OCI-LY1 (cell line): ENCODE data around the gene USP48.

Experiments used
- EZH2 ChIP-seq: fragments of 200-600 bp; sonication (generic), shearing (Covaris generic); IDR thresholded peaks from 2 replicates; pipeline ENCODE4 v1.8.0; 2017; ENCODE audit warnings: borderline replicate concordance, mixed run types, mild to moderate bottlenecking, antibody characterized with exemption, low read length, moderate library complexity, mixed read lengths
- TF ChIP-seq, protein P1 (sequence below): fragments of 200-600 bp; sonication (generic), shearing (Covaris generic); IDR thresholded peaks from 2 replicates; pipeline ENCODE4 v1.5.1; 2017; ENCODE audit warnings: mild to moderate bottlenecking, antibody characterized with exemption, low read length, moderate library complexity, mixed read lengths

DNA sequence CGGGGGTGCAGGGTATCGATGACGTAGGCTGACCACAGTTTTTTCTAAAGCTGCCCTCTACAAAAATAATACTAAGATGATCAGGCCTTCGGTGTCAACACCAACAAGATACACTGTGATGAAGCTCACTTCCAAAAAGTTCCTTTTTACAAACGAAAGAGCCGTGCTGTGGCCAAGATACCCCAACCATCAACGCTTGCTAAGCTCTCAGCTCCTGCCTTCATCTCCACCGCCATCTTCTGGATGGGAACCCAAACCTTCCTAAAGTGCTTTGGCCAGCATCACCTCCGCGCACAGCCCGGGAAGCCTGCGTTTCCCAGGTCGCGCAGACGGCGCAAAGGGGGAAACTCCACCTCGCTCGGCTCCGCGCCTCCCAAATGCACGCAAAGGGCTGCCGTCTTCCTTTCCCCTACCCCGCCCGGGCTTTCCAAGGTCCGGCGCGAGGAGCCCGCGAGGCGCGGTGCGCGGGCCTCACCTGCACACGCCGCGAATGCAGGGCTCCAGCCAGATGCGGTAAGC is 541 bp downstream of the USP48 start:
- TF ChIP-seq, protein P1, sequence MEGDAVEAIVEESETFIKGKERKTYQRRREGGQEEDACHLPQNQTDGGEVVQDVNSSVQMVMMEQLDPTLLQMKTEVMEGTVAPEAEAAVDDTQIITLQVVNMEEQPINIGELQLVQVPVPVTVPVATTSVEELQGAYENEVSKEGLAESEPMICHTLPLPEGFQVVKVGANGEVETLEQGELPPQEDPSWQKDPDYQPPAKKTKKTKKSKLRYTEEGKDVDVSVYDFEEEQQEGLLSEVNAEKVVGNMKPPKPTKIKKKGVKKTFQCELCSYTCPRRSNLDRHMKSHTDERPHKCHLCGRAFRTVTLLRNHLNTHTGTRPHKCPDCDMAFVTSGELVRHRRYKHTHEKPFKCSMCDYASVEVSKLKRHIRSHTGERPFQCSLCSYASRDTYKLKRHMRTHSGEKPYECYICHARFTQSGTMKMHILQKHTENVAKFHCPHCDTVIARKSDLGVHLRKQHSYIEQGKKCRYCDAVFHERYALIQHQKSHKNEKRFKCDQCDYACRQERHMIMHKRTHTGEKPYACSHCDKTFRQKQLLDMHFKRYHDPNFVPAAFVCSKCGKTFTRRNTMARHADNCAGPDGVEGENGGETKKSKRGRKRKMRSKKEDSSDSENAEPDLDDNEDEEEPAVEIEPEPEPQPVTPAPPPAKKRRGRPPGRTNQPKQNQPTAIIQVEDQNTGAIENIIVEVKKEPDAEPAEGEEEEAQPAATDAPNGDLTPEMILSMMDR = peak; percentile 28; the same call in 1 of the 2 replicates
- TF ChIP-seq EZH2 = no peak
